Measurements from ENCODE around the gene TRAK2.

GRCh38 chr2:201414099-201415023, 36.9 kb downstream of the TRAK2 start:
- TF ChIP-seq CTCF (conservative IDR thresholded peaks at IDR 0.05; ENCODE audit: low read length), result no peak
- no peak for TF ChIP-seq EZH2phosphoT487 (IDR thresholded peaks at IDR 0.05; ENCODE audit: borderline replicate concordance, low read depth, low read length)

All from OCI-LY7 (cell line).